IMR-90 (cell line): ENCODE results near the gene AQP12A. TPM values are rescaled to one million over a fixed set of nuclear protein-coding genes. Genes with fewer than 3 reads are reported as not detected.

ENCODE experiments used
- ATAC-seq: fragments of 200-7000 bp; cut with Tn5 transposase; 2 replicates; pipeline ENCODE4 v1.9.1; 2020; ENCODE audit warnings: low read depth, mild to moderate bottlenecking, moderate library complexity
- BruUV-seq: library from RNA; stranded (reverse); fragments of 400-500 nt; replicated peaks from 2 replicates; lab custom pipeline; 2021; lab: Mats Ljungman, UMichigan
- CTCF ChIA-PET: fragments of 300-600 bp; formaldehyde crosslinking; extraction: SDS; loops from one replicate; lab custom pipeline; 2021; ENCODE audit warnings: antibody characterized with exemption; lab: Yijun Ruan, JAX
- POLR2A ChIA-PET: fragments of 300-600 bp; sonication (Branson Sonifier 250); formaldehyde crosslinking; loops from one replicate; lab custom pipeline; 2022; ENCODE audit warnings: antibody characterized with exemption; ENCODE audit not compliant: unreplicated experiment; lab: Charles Lee
- DNase-seq: peaks from one replicate; pipeline ENCODE4 v3.0.0; 2013
- H2AFZ ChIP-seq: replicated peaks from 2 replicates; pipeline ENCODE3; 2013; ENCODE audit warnings: low read length, mild to moderate bottlenecking; ENCODE audit not compliant: poor library complexity
- H2AK5ac ChIP-seq: 2 replicates; pipeline ENCODE4 v1.6.1; 2013; ENCODE audit warnings: low read depth, low read length, inconsistent platforms
- H2AK9ac ChIP-seq: replicated peaks from 2 replicates; pipeline ENCODE3; 2013; ENCODE audit warnings: mild to moderate bottlenecking, low read depth, low read length, moderate library complexity; ENCODE audit not compliant: poor library complexity
- H2BK120ac ChIP-seq: 2 replicates; pipeline ENCODE4 v1.6.1; 2013; ENCODE audit warnings: low read depth, low read length, inconsistent platforms
- H2BK15ac ChIP-seq: 3 replicates; pipeline ENCODE4 v1.6.1; 2013; ENCODE audit warnings: low read depth, low read length, inconsistent platforms
- H2BK20ac ChIP-seq: 2 replicates; pipeline ENCODE4 v1.6.1; 2013; ENCODE audit warnings: low read depth, mild to moderate bottlenecking, inconsistent platforms, low read length, moderate library complexity
- H2BK5ac ChIP-seq: 2 replicates; pipeline ENCODE4 v1.6.1; 2013; ENCODE audit warnings: mild to moderate bottlenecking, low read depth, low read length, inconsistent platforms; ENCODE audit not compliant: poor library complexity, severe bottlenecking
- H3K14ac ChIP-seq: replicated peaks from 2 replicates; pipeline ENCODE4 v1.6.1; 2013; ENCODE audit warnings: low read depth, low read length, inconsistent platforms
- H3K18ac ChIP-seq: 2 replicates; pipeline ENCODE4 v1.6.1; 2013; ENCODE audit warnings: low read depth, low read length, control low read depth
- H3K23ac ChIP-seq: 2 replicates; pipeline ENCODE4 v1.6.1; 2013; ENCODE audit warnings: low read depth, low read length, inconsistent platforms
- H3K27ac ChIP-seq: 2 replicates; pipeline ENCODE4 v1.5.1; 2013; ENCODE audit warnings: mild to moderate bottlenecking, control low read depth, low read length; ENCODE audit not compliant: insufficient read depth
- H3K27me3 ChIP-seq: 2 replicates; pipeline ENCODE4 v1.6.1; 2013; ENCODE audit warnings: low read length; ENCODE audit not compliant: control insufficient read depth, insufficient read depth
- H3K36me3 ChIP-seq: 2 replicates; pipeline ENCODE4 v1.6.1; 2013; ENCODE audit warnings: low read length, mixed read lengths; ENCODE audit not compliant: control insufficient read depth, insufficient read depth
- H3K4ac ChIP-seq: 2 replicates; pipeline ENCODE4 v1.6.1; 2013; ENCODE audit warnings: low read depth, low read length, inconsistent platforms
- H3K4me1 ChIP-seq: 2 replicates; pipeline ENCODE4 v1.6.1; 2013; ENCODE audit warnings: low read length, mixed read lengths; ENCODE audit not compliant: control insufficient read depth, insufficient read depth
- H3K4me2 ChIP-seq: 2 replicates; pipeline ENCODE4 v1.6.1; 2013; ENCODE audit warnings: low read depth, mild to moderate bottlenecking, control low read depth, low read length, moderate library complexity
- H3K4me3 ChIP-seq: 2 replicates; pipeline ENCODE4 v1.5.1; 2013; ENCODE audit warnings: low read depth, mild to moderate bottlenecking, control low read depth, low read length, moderate library complexity; ENCODE audit not compliant: insufficient read depth
- H3K56ac ChIP-seq: 2 replicates; pipeline ENCODE4 v1.6.1; 2013; ENCODE audit warnings: low read length, inconsistent platforms; ENCODE audit not compliant: insufficient read depth; ENCODE audit errors: extremely low read depth
- H3K79me1 ChIP-seq, 2 experiments: 2 replicates each; pipeline ENCODE4 v1.6.1; 2013; ENCODE audit warnings: low read length in 2 of 2, inconsistent platforms in 1 of 2, low read depth in 1 of 2
- H3K9ac ChIP-seq: 2 replicates; pipeline ENCODE4 v1.6.1; 2013; ENCODE audit warnings: low read depth, low read length, control low read depth
- H3K9me1 ChIP-seq: 2 replicates; pipeline ENCODE4 v1.6.1; 2013; ENCODE audit warnings: low read length, inconsistent platforms; ENCODE audit not compliant: insufficient read depth
- H3K9me3 ChIP-seq: 2 replicates; pipeline ENCODE4 v1.6.1; 2013; ENCODE audit warnings: low read length; ENCODE audit not compliant: control insufficient read depth, insufficient read depth
- H4K20me1 ChIP-seq: 2 replicates; pipeline ENCODE4 v1.6.1; 2013; ENCODE audit warnings: low read length, inconsistent platforms; ENCODE audit not compliant: insufficient read depth
- H4K5ac ChIP-seq: 2 replicates; pipeline ENCODE4 v1.6.1; 2013; ENCODE audit warnings: mild to moderate bottlenecking, low read depth, low read length, control low read depth
- H4K8ac ChIP-seq, 2 experiments: 2 replicates each; pipeline ENCODE4 v1.6.1; 2013; ENCODE audit warnings: low read depth in 2 of 2, low read length in 2 of 2, control low read depth in 1 of 2, inconsistent platforms in 1 of 2
- H4K91ac ChIP-seq: 2 replicates; pipeline ENCODE4 v1.6.1; 2013; ENCODE audit warnings: low read depth, low read length, inconsistent platforms; ENCODE audit not compliant: insufficient read depth
- MAZ ChIP-seq: IDR thresholded peaks from 2 replicates; pipeline ENCODE4 v1.6.1; 2012; ENCODE audit warnings: low read depth, mild to moderate bottlenecking, low read length, improper control_type of control experiment, moderate library complexity, borderline replicate concordance
- RFX5 ChIP-seq: IDR thresholded peaks from 2 replicates; pipeline ENCODE4 v1.8.0; 2012; ENCODE audit warnings: low read depth, mild to moderate bottlenecking, low read length, moderate library complexity
- WGBS, 2 experiments: methylation state at CpG; one replicate each; pipeline versions ENCODE4 v1.1.5 to v1.1.7; 2013; ENCODE audit warnings: missing lambda C conversion rate in 2 of 2; ENCODE audit not compliant: insufficient read length in 1 of 2; ENCODE audit errors: extremely low coverage in 2 of 2; 5-methylcytosine and 5-hydroxymethylcytosine counted together
- dilution Hi-C: fragments of 300-500 bp; cut with HindIII; formaldehyde crosslinking; loops from one replicate; pipeline ENCODE4 v1.14.3; 2018; ENCODE audit warnings: low sequenced_read_pairs; ENCODE audit not compliant: unreplicated experiment
- in situ Hi-C: fragments of 300-500 bp; cut with MboI; formaldehyde crosslinking; loops from 3 replicates; pipeline ENCODE4 v1.14.3; 2019; ENCODE audit warnings: low sequenced_read_pairs, inconsistent platforms, mixed read lengths
- intact Hi-C: fragments of 100-400 bp; cut with micrococcal nuclease; formaldehyde crosslinking; loops from 2 replicates; pipeline ENCODE4 v1.10.0; 2022
- polyA plus RNA-seq, 3 experiments: library from polyadenylated mRNA; depleted of rRNA; stranded (reverse); fragments of >200 nt; gene quantifications; 2 replicates each; pipeline ENCODE4 v1.2.3, GENCODE V29; 2012; ENCODE audit warnings: low replicate concordance in 1 of 3
- total RNA-seq: library from RNA; depleted of rRNA; stranded (reverse); fragments of >200 nt; gene quantifications from 2 replicates; pipeline ENCODE4 v1.2.3, GENCODE V29; 2012

The AQP12A gene
- total and polyA plus RNA-seq, 2 of the 4 experiments (the other 2 are of a cell fraction) = not detected

- no TSS peak for BruUV-seq
- in situ Hi-C loops = loop anchor here (5.0 kb wide), 1 partner anchor 188 kb away; no protein-coding TSS in a partner anchor
- dilution Hi-C loops = no loop called here
Observed at GRCh38 chr2:240705204-240705791, 13.6 kb downstream of the AQP12A start.

More at GRCh38 chr2:240705204-240705791, 13.6 kb downstream of the AQP12A start:
- Histone ChIP-seq H3K23ac (no peak overlapping the region), H3K36me3 (no peaks in the 10 kb centered on the region), H2BK5ac (no peak overlapping the region), H2BK20ac (no peak overlapping the region), H3K27ac (no peak overlapping the region), H2BK15ac (no peak overlapping the region), H3K9me1 (no peaks in the 10 kb centered on the region), H4K8ac (no peak overlapping the region), H3K14ac (no peak overlapping the region), H4K5ac (no peak overlapping the region), H3K4me2 (no peak overlapping the region), H3K27me3 (peaks cover 39% of the 10 kb centered on the region), H2AK9ac (no peak overlapping the region), H3K9ac (no peak overlapping the region), H4K91ac (no peak overlapping the region), H3K56ac (no peak overlapping the region), H3K4ac (no peak overlapping the region), H3K4me1 (no peaks in the 10 kb centered on the region), H3K9me3 (no peaks in the 10 kb centered on the region), H3K79me1 (no peaks in the 10 kb centered on the region), H2AFZ (no peak overlapping the region), H3K18ac (no peak overlapping the region), H2BK120ac (no peak overlapping the region), H2AK5ac (no peak overlapping the region), H3K4me3 (no peak overlapping the region), H4K20me1 (no peaks in the 10 kb centered on the region)
- ChIA-PET CTCF (interaction anchor here (1.3 kb wide), 1 partner anchor 14 kb away, joined by 3 read pairs; no protein-coding TSS in a partner anchor), POLR2A (no interaction called here)
- ATAC-seq (no peak), DNase-seq (no peak)
- WGBS, 2 experiments = 68% methylated on average over 9 of the region's 12 CpGs; no CpG with 5 or more reads in 1 of the 2 experiments
- intact Hi-C loops = no loop called here
- TF ChIP-seq MAZ (no peak), RFX5 (no peak)
